ENCODE data around the gene CAST. TPM values are rescaled to one million over a fixed set of nuclear protein-coding genes. Genes with fewer than 3 reads are reported as not detected.

CAST gene
- total RNA-seq, 2 experiments from 2014 or later: 165 to 174 TPM

DNA sequence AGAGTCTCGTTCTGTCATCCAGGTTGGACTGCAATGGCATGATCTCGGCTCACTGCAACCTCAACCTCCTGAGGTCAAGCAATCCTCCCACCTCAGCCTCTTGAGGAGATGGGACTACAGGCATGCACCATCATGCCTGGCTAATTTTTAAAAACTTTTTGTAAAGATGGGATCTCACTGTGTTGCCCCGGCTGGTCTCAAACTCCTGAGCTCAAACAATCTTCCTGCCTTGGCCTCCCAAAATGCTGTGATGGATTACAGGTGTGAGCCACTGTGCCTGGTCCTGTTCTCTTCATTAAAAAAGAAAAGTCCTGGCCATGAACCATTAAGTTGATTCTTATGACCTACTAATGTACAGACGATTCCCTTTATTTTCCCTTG, 90.8 kb downstream of the CAST start:
- Mint-ChIP-seq H3K27me3 (no peaks in the 10 kb centered on the region), H3K4me3 (no peak overlapping the region), H3K27ac (peak overlapping the region; percentile 32), H3K9me3 (no peaks in the 10 kb centered on the region), H3K4me1 (no peaks in the 10 kb centered on the region), H3K36me3 (peaks cover 21% of the 10 kb centered on the region)
- ATAC-seq (ENCODE audit: low read depth): no peak
- DNase-seq: no peak
- POLR2A ChIA-PET: interaction anchor here (0.6 to 1.7 kb wide), 2 partner anchors 91 to 119 kb away, joined by 5 to 7 read pairs; partner anchors contain the start of gene CAST

DNA sequence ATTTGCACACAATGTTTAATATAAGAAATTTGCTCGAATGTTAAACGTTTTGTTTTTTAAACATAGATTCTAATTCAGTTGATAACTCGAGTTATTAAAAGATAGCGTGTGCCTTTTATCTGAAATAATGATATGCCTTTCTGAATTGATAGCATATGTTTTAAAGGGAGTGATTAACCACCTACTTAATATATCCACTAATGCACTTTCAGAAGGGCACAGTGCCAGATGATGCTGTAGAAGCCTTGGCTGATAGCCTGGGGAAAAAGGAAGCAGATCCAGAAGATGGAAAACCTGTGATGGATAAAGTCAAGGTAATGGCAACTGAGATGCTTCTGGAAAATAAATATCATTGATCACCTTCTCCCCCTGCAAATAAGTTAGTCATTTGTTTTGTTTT, 91.7 kb downstream of the CAST start:
- Mint-ChIP-seq H3K4me1 (peaks cover 2% of the 10 kb centered on the region), H3K36me3 (peaks cover 23% of the 10 kb centered on the region), H3K27ac (no peak overlapping the region), H3K4me3 (no peak overlapping the region), H3K27me3 (no peaks in the 10 kb centered on the region), H3K9me3 (no peaks in the 10 kb centered on the region)
- DNase-seq (no peak), ATAC-seq (ENCODE audit: low read depth) (no peak)
- POLR2A ChIA-PET: no interaction called here

DNA sequence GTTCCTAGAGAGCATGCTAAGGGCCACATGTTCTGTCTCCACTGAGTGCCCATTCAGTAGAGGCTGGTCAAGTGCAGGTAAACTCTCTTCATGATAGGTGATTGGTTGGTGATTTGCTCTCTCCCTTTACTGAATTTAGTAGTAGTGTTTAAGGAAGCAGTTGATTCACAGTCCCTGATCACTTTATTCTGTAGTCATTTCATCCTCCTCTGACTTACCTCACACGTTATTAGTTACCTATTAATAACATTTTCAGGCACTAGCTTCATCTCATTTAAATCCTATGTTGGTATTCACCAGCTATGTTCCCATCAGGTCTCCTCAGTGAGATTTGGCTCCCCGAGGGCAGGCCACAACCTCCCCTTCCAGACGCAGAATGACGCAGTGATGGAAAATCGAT, 93.7 kb downstream of the CAST start:
- no peak overlapping the region for H3K4me3 Mint-ChIP-seq
- ATAC-seq (ENCODE audit: low read depth) (no peak), DNase-seq (no peak)
- POLR2A ChIA-PET: no interaction called here
- H3K27ac Mint-ChIP-seq: no peak overlapping the region
- peaks cover 21% of the 10 kb centered on the region for H3K36me3 Mint-ChIP-seq
- no peaks in the 10 kb centered on the region for H3K27me3 Mint-ChIP-seq
- H3K4me1 Mint-ChIP-seq: peaks cover 2% of the 10 kb centered on the region
- H3K9me3 Mint-ChIP-seq: no peaks in the 10 kb centered on the region

- no peaks in the 10 kb centered on the region for H3K27me3 Mint-ChIP-seq
- POLR2A ChIA-PET: interaction anchor here (0.6 to 0.7 kb wide), 2 partner anchors 51 to 296 kb away, joined by 3 read pairs; partner anchors contain the start of gene ERAP1
- no peak overlapping the region for H3K27ac Mint-ChIP-seq
- ATAC-seq (ENCODE audit: low read depth) (no peak), DNase-seq (no peak)
- H3K4me1 Mint-ChIP-seq: peaks cover 2% of the 10 kb centered on the region
- peaks cover 19% of the 10 kb centered on the region for H3K36me3 Mint-ChIP-seq
- no peaks in the 10 kb centered on the region for H3K9me3 Mint-ChIP-seq
- H3K4me3 Mint-ChIP-seq: no peak overlapping the region
These were observed 94.8 kb downstream of the CAST start for GRCh38 chr5:96756985-96757384.

DNA sequence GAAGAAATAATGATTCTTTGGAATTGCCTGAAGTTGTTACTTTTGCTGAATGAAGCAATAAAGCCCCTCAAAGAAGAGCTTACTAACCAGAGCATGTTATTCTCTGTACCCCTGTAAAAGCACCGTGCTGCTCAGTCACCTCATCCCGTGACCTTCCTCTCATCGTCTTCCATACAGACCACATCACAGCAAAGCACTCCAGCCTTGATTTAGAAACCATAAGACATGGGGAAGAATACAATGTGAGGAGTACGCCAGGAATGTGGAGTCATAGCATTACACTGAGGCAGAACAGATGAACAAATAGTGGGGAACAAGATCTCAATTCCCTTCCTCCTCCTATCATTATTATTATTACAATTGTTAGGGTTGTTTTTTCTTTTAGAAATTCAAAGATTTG, 96.4 kb downstream of the CAST start:
- Mint-ChIP-seq H3K27ac (no peak overlapping the region), H3K9me3 (no peaks in the 10 kb centered on the region), H3K36me3 (peaks cover 18% of the 10 kb centered on the region), H3K4me1 (peaks cover 4% of the 10 kb centered on the region), H3K4me3 (no peak overlapping the region), H3K27me3 (no peaks in the 10 kb centered on the region)
- ATAC-seq (ENCODE audit: low read depth) (no peak), DNase-seq (no peak)
- POLR2A ChIA-PET: no interaction called here

GRCh38 chr5:96761618-96762017, 99.4 kb downstream of the CAST start:
- POLR2A ChIA-PET: no interaction called here
- H3K9me3 Mint-ChIP-seq: no peaks in the 10 kb centered on the region
- H3K4me3 Mint-ChIP-seq: no peak overlapping the region
- DNase-seq (no peak), ATAC-seq (ENCODE audit: low read depth) (no peak)
- peaks cover 18% of the 10 kb centered on the region for H3K36me3 Mint-ChIP-seq
- H3K4me1 Mint-ChIP-seq: peaks cover 4% of the 10 kb centered on the region
- no peaks in the 10 kb centered on the region for H3K27me3 Mint-ChIP-seq
- H3K27ac Mint-ChIP-seq: no peak overlapping the region

GRCh38 chr5:96763026-96763425, 100.8 kb downstream of the CAST start:
- DNase-seq (no peak), ATAC-seq (ENCODE audit: low read depth) (no peak)
- Mint-ChIP-seq H3K36me3 (peaks cover 16% of the 10 kb centered on the region), H3K27me3 (no peaks in the 10 kb centered on the region), H3K9me3 (no peaks in the 10 kb centered on the region), H3K4me1 (peaks cover 4% of the 10 kb centered on the region), H3K27ac (no peak overlapping the region), H3K4me3 (no peak overlapping the region)
- POLR2A ChIA-PET: interaction anchor here (0.5 to 0.6 kb wide), 2 partner anchors 45 to 146 kb away, joined by 4 to 6 read pairs; no protein-coding TSS in a partner anchor

- Mint-ChIP-seq H3K36me3 (peaks cover 25% of the 10 kb centered on the region), H3K4me3 (no peak overlapping the region), H3K4me1 (peaks cover 1% of the 10 kb centered on the region), H3K9me3 (no peaks in the 10 kb centered on the region), H3K27ac (no peak overlapping the region), H3K27me3 (no peaks in the 10 kb centered on the region)
- ATAC-seq (ENCODE audit: low read depth) (no peak), DNase-seq (no peak)
- POLR2A ChIA-PET: no interaction called here
These were observed 102.9 kb downstream of the CAST start for GRCh38 chr5:96765043-96765442.

DNA sequence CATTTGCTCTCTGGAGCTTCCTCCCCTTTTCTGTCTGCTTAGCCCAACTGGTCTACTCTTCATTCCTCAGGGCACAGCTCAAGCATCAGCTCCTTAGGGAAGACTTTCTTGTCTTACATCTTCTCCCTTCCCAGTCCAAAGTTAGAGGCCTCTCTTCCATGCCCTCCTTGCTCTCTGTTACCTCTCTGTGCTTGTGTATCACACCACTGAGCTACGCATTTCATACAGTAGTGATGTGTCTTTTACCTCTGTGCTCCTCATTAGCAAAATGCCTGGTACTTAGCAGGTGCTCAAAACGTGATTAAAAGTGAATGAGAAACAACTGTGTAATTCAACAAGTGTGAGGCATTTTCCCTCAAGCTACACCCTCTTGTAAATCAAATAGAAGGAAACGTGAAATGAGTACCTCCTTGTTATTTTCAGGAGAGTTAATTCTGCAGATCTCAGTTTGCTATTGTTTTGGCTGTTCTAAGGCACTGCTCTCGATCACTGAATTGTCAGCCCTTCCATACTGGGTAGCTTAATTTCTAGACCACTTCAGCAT, 106.6 kb downstream of the CAST start:
- Mint-ChIP-seq H3K4me1 (peaks cover 12% of the 10 kb centered on the region), H3K4me3 (no peak overlapping the region), H3K9me3 (no peaks in the 10 kb centered on the region), H3K27ac (peak overlapping the region; percentile 6), H3K27me3 (no peaks in the 10 kb centered on the region), H3K36me3 (peaks cover 43% of the 10 kb centered on the region)
- DNase-seq: no peak
- no peak for ATAC-seq (ENCODE audit: low read depth)
- POLR2A ChIA-PET: no interaction called here

DNA sequence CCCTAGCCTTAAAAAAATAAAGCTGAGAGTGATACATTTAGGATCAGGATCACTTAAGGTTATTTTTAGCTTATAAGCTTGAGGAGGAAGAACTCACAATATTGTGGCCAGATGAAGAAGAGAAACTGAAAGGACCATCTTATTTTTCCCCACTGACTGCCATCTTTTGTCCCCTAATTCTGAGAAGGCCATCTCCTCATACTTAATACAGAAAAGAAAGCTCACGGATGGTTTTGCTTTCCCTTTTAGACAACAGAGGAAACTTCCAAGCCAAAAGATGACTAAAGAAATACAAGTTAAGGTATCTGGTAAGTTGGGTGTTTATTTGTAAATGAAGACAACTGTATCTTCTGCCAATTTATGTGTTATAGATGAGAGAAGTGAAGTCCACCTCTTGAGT, 109.2 kb downstream of the CAST start:
- peaks cover 12% of the 10 kb centered on the region for H3K4me1 Mint-ChIP-seq
- H3K27me3 Mint-ChIP-seq: no peaks in the 10 kb centered on the region
- H3K9me3 Mint-ChIP-seq: no peaks in the 10 kb centered on the region
- H3K4me3 Mint-ChIP-seq: peak overlapping the region; percentile 67
- POLR2A ChIA-PET: interaction anchor here (1.0 to 1.1 kb wide), 2 partner anchors 28 to 37 kb away, joined by 3 to 4 read pairs; partner anchors contain the start of gene ERAP1
- ATAC-seq (ENCODE audit: low read depth) (peak; percentile 82), DNase-seq (no peak)
- peaks cover 49% of the 10 kb centered on the region for H3K36me3 Mint-ChIP-seq
- H3K27ac Mint-ChIP-seq: peak overlapping the region; percentile 79

DNA sequence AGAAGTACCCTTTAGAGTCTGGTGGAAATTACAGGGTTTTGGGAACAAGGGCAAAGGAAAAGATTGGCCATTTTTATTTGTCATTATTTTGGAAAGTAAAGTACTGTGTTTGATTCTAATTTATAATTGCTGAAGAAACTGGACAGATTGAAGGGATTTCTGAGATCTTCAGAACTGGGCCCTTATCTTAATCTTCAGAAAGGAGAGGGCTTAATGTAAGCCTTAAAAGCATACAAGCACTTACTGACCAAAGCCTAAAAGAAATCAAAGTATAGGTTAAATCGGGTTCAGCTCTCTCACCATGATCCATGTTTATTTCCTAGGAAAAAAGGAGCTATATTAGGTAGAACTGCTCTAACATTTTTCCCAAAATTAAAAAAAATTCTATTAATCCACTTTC, 109.9 kb downstream of the CAST start:
- Mint-ChIP-seq H3K36me3 (peaks cover 51% of the 10 kb centered on the region), H3K27ac (peak overlapping the region; percentile 13), H3K9me3 (no peaks in the 10 kb centered on the region), H3K27me3 (no peaks in the 10 kb centered on the region), H3K4me1 (peaks cover 12% of the 10 kb centered on the region), H3K4me3 (peak overlapping the region; percentile 20)
- ATAC-seq (ENCODE audit: low read depth) (no peak), DNase-seq (no peak)
- POLR2A ChIA-PET: no interaction called here

DNA sequence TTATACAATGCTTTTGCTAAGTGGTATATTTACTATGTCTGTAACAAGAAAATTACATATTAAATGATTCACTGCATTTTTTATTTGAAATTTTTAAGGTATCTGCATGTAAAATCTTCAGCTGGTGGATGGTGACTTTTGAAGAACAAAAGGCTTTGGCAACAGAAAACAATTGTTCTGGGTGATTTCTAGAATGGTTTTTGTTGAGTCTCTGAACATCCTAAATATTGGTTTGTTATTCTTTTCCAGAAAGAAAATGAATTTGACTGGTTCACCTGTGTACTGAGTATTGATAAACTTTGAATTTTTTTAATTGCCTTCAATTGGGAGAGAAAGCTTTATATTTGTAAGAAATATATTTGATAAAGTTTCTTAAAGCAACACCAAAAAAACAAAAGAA, 110.4 kb downstream of the CAST start:
- Mint-ChIP-seq H3K9me3 (no peaks in the 10 kb centered on the region), H3K36me3 (peaks cover 54% of the 10 kb centered on the region), H3K27me3 (no peaks in the 10 kb centered on the region), H3K4me1 (peaks cover 12% of the 10 kb centered on the region), H3K4me3 (no peak overlapping the region), H3K27ac (peak overlapping the region; percentile 36)
- POLR2A ChIA-PET: no interaction called here
- DNase-seq: no peak
- ATAC-seq (ENCODE audit: low read depth): no peak

- peaks cover 12% of the 10 kb centered on the region for H3K4me1 Mint-ChIP-seq
- H3K27me3 Mint-ChIP-seq: no peaks in the 10 kb centered on the region
- DNase-seq (no peak), ATAC-seq (ENCODE audit: low read depth) (no peak)
- H3K27ac Mint-ChIP-seq: no peak overlapping the region
- POLR2A ChIA-PET: no interaction called here
- no peak overlapping the region for H3K4me3 Mint-ChIP-seq
- H3K36me3 Mint-ChIP-seq: peaks cover 56% of the 10 kb centered on the region
- no peaks in the 10 kb centered on the region for H3K9me3 Mint-ChIP-seq
These were observed 112.9 kb downstream of the CAST start for GRCh38 chr5:96775050-96775449.

DNA sequence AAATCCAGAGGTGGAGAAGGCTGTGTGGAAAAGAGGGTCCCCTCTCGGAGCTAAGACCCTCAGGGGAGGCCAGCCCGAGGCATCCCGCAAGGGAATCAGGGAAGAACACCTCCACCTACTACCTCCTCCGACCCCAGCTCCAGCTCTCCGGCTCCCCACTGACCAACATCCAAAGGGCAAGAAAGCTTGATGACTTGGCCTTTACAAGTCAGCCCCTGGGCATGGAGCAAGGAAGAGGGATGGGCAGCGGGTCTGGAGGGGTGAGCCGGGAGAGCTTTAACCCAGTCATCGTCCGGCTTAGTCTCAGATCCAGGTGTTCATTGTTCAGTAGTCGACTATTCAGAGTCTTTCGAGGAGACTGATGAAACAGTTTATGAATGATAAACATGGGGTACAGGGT, 113.5 kb downstream of the CAST start:
- POLR2A ChIA-PET: no interaction called here
- Mint-ChIP-seq H3K27me3 (no peaks in the 10 kb centered on the region), H3K4me3 (no peak overlapping the region), H3K4me1 (peaks cover 12% of the 10 kb centered on the region), H3K9me3 (no peaks in the 10 kb centered on the region), H3K36me3 (peaks cover 58% of the 10 kb centered on the region), H3K27ac (no peak overlapping the region)
- no peak for ATAC-seq (ENCODE audit: low read depth)
- no peak for DNase-seq

DNA sequence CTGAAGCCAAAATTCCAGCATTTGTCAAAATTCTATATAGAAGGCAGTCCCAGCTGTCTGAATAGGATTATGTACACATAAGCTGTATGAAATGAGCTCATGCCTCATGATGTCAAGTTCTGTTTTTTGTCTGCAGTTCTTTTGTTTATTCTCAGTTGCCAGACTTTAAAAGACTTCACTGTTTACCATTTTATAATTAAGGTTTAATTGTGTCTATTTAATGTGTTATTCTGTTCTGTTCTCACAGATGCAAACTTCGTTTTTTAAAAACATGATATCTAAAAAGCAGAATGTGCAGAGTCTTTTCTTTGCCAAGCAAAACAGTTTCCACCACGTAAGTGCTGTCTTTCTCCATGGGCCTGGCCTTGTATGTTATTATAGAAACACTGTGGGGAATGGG, 114.4 kb downstream of the CAST start:
- Mint-ChIP-seq H3K4me3 (no peak overlapping the region), H3K27ac (no peak overlapping the region), H3K4me1 (peaks cover 5% of the 10 kb centered on the region), H3K36me3 (peaks cover 51% of the 10 kb centered on the region), H3K27me3 (no peaks in the 10 kb centered on the region), H3K9me3 (no peaks in the 10 kb centered on the region)
- POLR2A ChIA-PET: no interaction called here
- ATAC-seq (ENCODE audit: low read depth) (no peak), DNase-seq (no peak)

Data from activated naive CD8-positive, alpha-beta T cell treated with anti-CD3 and anti-CD28 coated beads, Interleukin-2, amount 10 ng/mL, durations not matched to agents 7 days and 5 days (primary cell).